Measurements from ENCODE around the gene NALCN.

NALCN gene

DNA sequence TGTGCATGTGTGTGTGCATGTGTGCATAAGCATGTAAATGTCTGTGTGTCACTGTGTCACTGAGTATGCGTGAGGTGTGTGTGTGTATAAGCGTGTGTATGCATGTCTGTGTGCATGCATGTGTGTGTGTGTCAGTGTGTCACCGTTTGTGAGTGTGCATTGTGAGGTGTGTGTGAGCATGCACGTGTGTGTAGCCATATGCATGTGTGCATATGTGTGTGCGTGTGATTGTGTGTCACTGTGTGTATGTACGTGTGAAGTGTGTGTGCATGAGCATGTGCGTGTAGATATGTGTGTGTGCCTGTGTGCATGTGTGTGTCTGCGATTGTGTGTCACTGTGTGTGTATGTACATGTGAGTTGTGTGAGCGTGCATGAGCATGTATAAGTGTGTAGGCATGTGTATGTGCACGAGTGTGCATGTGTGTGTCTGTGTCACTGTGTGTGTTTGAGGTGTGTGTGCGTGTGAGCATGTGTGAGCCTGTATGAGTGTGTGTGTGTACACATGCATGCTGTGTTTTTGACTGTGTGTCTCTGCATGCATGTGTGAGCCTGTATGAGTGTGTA lies 144.5 kb downstream of the NALCN start:
- DNase-seq = no peak

DNA sequence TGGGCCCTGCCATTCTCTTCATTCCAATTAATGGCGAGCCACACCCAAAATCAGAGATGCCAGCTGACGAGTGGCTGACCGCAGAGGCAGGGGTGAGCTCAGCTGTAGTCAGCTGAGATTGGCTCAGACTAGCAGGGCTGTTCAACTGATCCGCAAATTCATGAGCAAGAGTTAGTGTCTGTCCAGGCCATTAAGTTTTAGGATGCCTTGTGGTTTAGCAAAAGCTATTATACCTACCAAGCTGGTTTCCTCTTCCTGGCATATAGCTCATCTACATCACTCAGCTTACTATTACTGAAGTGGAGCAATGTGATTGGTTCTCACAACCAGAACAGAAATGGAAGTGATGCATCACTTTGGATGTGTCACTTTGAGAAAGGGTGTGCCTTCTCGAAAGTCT lies 148.7 kb downstream of the NALCN start:
- DNase-seq = no peak

DNA sequence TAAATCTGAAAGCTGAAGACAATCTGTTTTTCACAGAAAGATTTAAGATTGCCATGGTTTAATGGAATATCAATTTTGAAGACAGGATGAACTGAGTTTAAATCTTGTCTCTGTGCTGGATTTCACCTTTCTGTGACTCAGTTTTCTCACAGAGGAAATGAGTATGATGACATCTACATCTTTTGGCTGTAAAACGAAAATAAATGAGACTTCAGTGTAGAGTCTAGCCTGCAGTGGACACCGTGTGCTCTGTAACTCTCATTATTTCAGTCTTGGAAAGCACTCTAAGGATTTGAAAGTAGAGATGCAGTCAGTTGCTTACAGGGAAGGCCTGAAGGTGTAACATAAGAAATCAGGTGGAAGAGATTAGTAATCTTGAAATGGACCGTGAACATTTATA lies 150.4 kb downstream of the NALCN start:
- DNase-seq = no peak

DNA sequence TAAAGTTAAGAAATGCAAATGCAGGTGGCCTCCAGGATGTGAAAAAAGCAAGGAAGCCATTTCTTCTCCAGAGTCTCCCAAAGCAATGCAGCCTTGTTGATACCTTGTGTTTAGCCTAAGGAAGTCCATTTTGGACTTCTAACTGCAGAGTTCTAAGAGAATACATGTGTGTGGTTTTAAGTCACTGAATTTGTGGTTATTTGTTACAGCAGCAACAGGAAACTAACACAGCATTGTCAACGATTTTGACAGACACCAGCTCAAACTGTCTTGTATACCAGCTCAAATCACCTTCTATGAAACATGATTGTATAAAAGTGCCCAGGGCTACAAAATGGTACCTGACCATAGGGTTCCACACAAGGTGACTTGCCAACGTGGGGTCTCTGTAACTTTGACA lies 151.4 kb downstream of the NALCN start:
- no peak for DNase-seq

DNA sequence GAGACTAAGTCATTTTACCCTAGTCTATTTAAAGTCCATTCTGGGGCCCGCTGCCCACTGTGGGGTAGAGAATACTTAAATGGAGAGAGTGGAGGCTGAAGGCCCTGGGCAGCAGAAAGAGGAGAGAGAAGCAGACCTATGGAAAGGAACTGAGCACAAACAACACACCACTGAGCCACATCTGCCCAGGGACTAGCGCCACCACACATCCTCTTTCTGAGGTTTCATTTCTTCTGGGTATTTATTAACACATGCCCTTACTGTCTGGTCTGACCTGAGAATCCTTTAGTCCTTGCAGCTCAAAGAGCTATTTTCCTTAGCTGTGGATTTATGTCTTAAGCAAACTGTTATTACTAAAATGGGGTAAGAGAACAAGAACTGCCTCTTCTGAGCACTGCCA lies 154.0 kb downstream of the NALCN start:
- no peak for DNase-seq

GRCh38 chr13:101258509-101258908 lies 157.8 kb downstream of the NALCN start:
- DNase-seq = no peak

DNA sequence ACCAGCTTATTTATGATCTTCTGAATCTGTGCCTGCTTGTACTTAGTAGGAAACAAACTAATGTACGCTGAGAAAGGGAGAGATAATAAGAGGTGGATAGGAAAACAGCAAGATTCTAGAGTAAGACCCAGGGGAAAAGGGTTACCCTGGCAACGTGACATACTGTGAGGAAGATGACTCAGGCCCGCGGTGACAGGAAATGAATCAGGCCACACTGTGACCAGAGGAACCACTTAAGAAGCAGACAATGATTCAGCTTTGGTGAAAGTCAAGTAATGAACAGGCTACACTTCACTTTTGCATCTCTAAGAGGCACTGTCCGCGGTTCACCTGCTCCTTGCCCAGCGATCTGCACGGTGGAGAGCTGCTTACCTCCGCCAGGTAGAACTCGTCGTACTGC lies 158.2 kb downstream of the NALCN start:
- no peak for DNase-seq

- no peak for DNase-seq
Measured at GRCh38 chr13:101248739-101249514, 167.4 kb downstream of the NALCN start.

DNA sequence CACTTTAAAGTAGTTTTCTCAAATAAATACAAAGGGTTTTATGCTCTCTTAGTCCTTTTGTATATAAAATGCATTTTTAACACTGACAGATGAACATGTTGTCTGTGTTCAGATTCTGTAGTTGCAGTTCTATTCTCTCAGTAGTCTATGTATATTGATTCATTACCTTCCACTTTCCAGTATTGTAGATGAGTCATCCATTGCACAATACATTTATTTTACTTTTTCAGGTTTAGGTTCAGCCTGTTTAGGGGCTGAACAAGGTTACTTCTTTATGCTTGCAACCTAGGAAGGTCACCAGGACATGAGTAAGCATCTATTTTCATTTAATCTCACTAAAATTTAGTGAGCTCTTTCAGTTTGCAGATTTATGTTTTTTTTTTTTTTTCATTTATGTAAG lies 173.6 kb downstream of the NALCN start:
- no peak for DNase-seq

DNA sequence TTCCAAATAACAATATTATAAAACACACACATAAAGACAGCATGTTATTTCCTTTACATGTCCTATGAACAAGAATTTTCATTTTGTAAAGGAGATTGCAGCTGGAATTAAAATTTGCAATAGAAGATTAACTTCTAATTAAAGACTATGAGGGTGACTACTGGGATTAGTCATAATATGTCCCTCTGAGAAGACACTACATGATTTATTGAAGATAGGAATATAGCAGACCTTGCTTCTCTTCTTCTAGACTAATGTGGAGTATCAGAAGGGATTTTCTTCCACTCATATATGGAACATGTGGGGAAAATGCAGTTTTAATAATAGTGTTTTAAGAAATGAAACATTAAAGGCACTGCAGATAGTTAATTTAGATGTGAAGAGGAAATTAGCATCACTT lies 177.8 kb downstream of the NALCN start:
- DNase-seq = no peak

GRCh38 chr13:101231751-101232428 lies 184.4 kb downstream of the NALCN start:
- DNase-seq = no peak

DNA sequence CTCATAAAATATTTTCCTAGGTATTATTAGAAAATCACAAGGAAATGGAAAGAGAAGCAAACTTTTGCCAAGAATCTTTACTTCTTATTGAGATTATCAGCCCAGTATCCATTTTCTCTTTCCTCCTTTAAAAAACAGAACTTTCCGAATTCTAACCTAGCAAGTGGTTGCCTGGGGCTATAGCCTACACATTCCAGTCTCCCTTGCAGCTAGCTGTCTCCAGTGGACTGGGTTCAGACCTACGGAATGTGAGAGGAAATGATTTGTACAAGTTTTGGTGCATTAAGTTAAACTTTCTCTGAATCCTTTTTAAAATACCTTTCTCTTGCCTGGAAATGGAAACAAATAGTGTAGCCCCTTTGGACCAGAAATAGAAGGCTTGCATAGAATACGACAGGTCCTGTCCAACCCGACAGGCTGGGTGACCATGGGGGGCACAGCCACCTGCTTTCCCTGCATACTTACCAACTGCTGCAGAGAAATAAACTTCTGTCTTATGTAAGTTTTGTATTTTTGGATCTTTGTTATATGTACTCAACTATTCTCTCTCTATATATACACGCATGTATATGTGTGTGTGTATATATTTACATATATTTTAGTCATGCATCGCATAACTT lies 185.9 kb downstream of the NALCN start:
- no peak for DNase-seq

- no peak for DNase-seq
Measured at GRCh38 chr13:101219609-101220265, 196.6 kb downstream of the NALCN start.

- no peak for DNase-seq
Measured at GRCh38 chr13:101218484-101218883, 197.8 kb downstream of the NALCN start.

DNA sequence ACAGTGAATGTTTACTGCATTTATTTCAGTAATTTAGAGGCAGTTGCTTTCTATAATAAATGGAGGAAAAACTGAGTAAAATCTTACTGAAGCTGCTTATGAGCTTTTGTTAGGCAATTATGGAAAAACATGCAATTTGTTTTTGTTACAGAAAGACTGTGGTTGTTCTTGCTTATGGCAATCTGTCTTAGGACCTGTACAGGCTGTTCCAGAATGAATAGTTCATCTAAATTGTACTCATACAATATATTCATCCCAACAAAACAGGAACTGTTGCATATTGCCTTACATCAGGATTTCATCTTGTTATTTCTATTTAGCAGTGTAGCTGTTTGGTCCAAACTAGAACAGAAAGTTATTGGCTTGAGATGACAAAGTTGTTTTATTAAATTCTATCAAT lies 199.2 kb downstream of the NALCN start:
- DNase-seq = no peak

DNA sequence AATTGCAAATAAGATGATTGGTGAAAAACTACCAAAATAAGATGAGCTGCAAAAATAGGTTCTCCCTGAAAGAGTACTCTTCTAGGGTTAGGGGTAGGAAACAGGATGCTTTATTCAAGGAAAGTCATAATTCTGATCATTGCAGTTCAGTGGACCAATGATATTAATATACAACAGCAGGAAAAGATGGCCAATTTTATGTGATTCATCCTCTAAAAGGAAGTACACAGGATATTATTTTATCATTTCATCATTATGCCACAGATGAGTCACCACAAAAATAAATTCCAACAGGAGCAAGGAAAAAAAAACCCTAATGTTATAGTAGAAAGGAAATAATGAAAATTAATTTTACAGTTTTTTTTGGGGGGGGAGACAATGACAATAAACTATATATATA lies 205.0 kb downstream of the NALCN start:
- DNase-seq = no peak

GRCh38 chr13:101210774-101211173 lies 205.5 kb downstream of the NALCN start:
- DNase-seq = no peak

DNA sequence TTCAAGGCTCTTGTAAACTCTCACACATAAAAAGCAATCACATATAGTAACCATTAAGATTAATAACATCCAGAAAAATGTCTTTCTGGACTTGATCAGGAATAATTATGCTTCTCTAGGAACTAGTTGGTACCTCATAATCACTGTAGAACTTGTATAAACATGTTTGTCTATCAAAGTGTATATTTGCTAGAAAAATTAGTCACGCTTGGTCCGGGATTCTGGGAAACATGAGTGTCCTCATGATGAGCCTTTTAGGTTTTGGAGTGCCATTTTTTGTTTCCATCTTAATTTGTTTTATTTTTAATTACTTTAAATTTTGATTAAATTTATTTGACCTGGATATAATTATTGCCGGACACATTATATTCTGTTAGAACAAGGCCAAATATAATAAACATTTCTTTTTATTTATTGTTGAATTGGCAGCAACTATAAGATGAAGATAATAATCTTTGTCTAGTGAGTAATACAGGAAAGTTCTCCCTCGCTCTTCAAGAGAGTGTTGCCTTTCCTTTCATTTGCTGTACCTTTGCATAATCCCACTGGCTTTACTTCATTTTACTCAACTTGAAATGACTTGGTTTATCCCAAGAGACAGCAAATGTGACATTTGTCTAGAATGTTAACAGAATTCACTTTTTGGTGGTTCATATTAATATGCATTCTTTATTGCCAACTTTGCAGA lies 207.0 kb downstream of the NALCN start:
- DNase-seq = no peak

DNA sequence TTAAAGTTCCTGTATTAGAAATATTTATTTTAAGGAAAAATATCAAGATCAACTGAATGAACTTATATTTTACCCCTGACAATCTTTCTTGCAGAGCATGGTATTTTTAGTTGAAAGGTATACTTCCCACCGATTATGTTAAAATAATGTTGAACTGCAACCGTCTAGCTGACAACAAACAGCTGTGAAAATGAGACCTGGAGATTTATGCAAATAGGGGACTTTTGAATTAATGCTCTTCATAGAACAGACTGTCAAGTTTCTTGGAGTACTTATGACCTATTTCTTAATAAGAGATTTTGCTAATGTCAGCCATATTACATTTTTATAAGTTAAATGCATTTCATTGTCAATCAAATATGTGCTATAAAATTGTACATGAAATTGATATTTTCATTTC lies 210.9 kb downstream of the NALCN start:
- DNase-seq = no peak

GRCh38 chr13:101204270-101205020 lies 211.9 kb downstream of the NALCN start:
- DNase-seq = no peak

DNA sequence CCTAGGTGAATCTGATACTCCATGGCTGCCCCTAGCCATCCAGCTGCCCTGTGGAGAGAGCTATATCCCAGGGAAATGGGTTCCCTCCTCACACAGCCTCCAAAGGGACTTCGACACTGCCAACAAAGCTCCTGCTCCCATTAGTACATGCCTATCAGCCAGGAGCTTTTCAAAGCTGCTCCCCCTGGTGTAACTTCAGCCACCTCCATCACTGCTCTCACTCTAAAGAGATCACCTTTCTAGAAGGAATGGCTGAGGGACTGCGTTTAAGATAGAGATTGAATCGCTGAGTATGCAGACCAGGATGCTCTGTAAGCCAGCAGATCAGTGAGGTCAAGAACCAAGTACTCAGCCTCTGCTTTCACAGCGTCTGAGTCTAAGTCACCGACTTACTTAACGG lies 213.7 kb downstream of the NALCN start:
- no peak for DNase-seq

GRCh38 chr13:101190976-101191375 lies 225.3 kb downstream of the NALCN start:
- no peak for DNase-seq

Data from femur (tissue), 1 donor.